C4-2B (cell line): ENCODE data around the gene FIZ1.

Experiments
- H3K27ac ChIP-seq: fragments of 450-650 bp; 2 replicates; pipeline ENCODE4 v1.5.1; 2017
- CTCF ChIP-seq: fragments of 450-650 bp; conservative IDR thresholded peaks from 2 replicates; pipeline ENCODE4 v1.5.1; 2017; ENCODE audit warnings: mild to moderate bottlenecking
- ZFX ChIP-seq: fragments of 450-650 bp; IDR thresholded peaks from 2 replicates; pipeline ENCODE4 v1.6.1; 2017

Gene FIZ1

GRCh38 chr19:55621673-55622231 is 22.4 kb upstream of the FIZ1 start:
- no peak for TF ChIP-seq ZFX
- no peak for TF ChIP-seq CTCF
- no peak overlapping the region for H3K27ac ChIP-seq

- no peak for TF ChIP-seq ZFX
- TF ChIP-seq CTCF = no peak
- no peak overlapping the region for H3K27ac ChIP-seq
Observed at GRCh38 chr19:55621205-55621672, 21.9 kb upstream of the FIZ1 start.

- no peak overlapping the region for H3K27ac ChIP-seq
- TF ChIP-seq ZFX (no peak), CTCF (no peak)
Observed at GRCh38 chr19:55620410-55621204, 21.3 kb upstream of the FIZ1 start.

- H3K27ac ChIP-seq = no peak overlapping the region
- TF ChIP-seq CTCF (no peak), ZFX (no peak)
Observed at GRCh38 chr19:55619286-55619685, 20.0 kb upstream of the FIZ1 start.

- no peak for TF ChIP-seq ZFX
- H3K27ac ChIP-seq = no peak overlapping the region
Observed at GRCh38 chr19:55618426-55618825, 19.1 kb upstream of the FIZ1 start.

GRCh38 chr19:55617426-55617825 is 18.1 kb upstream of the FIZ1 start:
- no peak overlapping the region for H3K27ac ChIP-seq
- no peak for TF ChIP-seq CTCF
- no peak for TF ChIP-seq ZFX

GRCh38 chr19:55616395-55616875 is 17.1 kb upstream of the FIZ1 start:
- H3K27ac ChIP-seq = no peak overlapping the region
- TF ChIP-seq ZFX (no peak), CTCF (no peak)
